T-helper 2 cell treated with Interferon-gamma antibody and Interleukin-4, amounts not matched to agents 5 μg/mL and 100 μg/mL, for 36 hours (primary cell): Measurements from ENCODE around the gene MRPL58.
"Not testable (repeated sequence)": the region's sequence is repeated elsewhere in the genome, so short reads cannot be mapped to it uniquely, and the experiment has no call there.

Experiments used
- DNase-seq: peaks from one replicate; pipeline ENCODE4 v3.0.0; 2021; ENCODE audit warnings: low spot score
- H3K27ac Mint-ChIP-seq: one replicate; pipeline ENCODE4 v1.8.0; 2021; ENCODE audit warnings: mild to moderate bottlenecking, mixed read lengths
- H3K27me3 Mint-ChIP-seq: one replicate; pipeline ENCODE4 v1.8.0; 2021; ENCODE audit warnings: low read depth, mixed read lengths
- H3K36me3 Mint-ChIP-seq: one replicate; pipeline ENCODE4 v1.8.0; 2021; ENCODE audit warnings: low read depth, mixed read lengths
- H3K4me1 Mint-ChIP-seq: one replicate; pipeline ENCODE4 v1.8.0; 2021; ENCODE audit warnings: low read depth, mixed read lengths
- H3K4me3 Mint-ChIP-seq: one replicate; pipeline ENCODE4 v1.8.0; 2022; ENCODE audit warnings: mild to moderate bottlenecking, moderate library complexity, mixed read lengths
- H3K9me3 Mint-ChIP-seq: one replicate; pipeline ENCODE4 v1.8.0; 2021; ENCODE audit warnings: mixed read lengths

Gene MRPL58

GRCh38 chr17:75036643-75037268, 24.3 kb downstream of the MRPL58 start:
- DNase-seq = peak; percentile 50
- peaks cover 39% of the 10 kb centered on the region for H3K4me1 Mint-ChIP-seq
- H3K36me3 Mint-ChIP-seq = peaks cover 25% of the 10 kb centered on the region
- no peaks in the 10 kb centered on the region for H3K9me3 Mint-ChIP-seq
- peak overlapping the region; percentile 99 for H3K27ac Mint-ChIP-seq
- H3K4me3 Mint-ChIP-seq = peak overlapping the region; percentile 80
- peaks cover 10% of the 10 kb centered on the region for H3K27me3 Mint-ChIP-seq

- Mint-ChIP-seq H3K27me3 (peaks cover 3% of the 10 kb centered on the region), H3K4me3 (no peak overlapping the region), H3K9me3 (no peaks in the 10 kb centered on the region), H3K27ac (no peak overlapping the region), H3K36me3 (peaks cover 29% of the 10 kb centered on the region), H3K4me1 (peaks cover 19% of the 10 kb centered on the region)
- no peak for DNase-seq
These were observed 26.8 kb downstream of the MRPL58 start for GRCh38 chr17:75039238-75039637.

GRCh38 chr17:75041656-75042280, 29.3 kb downstream of the MRPL58 start:
- Mint-ChIP-seq H3K36me3 (peaks cover 28% of the 10 kb centered on the region), H3K27ac (no peak overlapping the region), H3K4me3 (no peak overlapping the region), H3K9me3 (no peaks in the 10 kb centered on the region), H3K27me3 (no peaks in the 10 kb centered on the region), H3K4me1 (peaks cover 16% of the 10 kb centered on the region)
- no peak for DNase-seq

GRCh38 chr17:75043789-75044188, 31.3 kb downstream of the MRPL58 start:
- not testable (repeated sequence) for H3K27ac Mint-ChIP-seq, DNase-seq, H3K27me3 Mint-ChIP-seq, H3K4me3 Mint-ChIP-seq, H3K9me3 Mint-ChIP-seq
- H3K4me1 Mint-ChIP-seq = peaks cover 26% of the 10 kb centered on the region
- peaks cover 24% of the 10 kb centered on the region for H3K36me3 Mint-ChIP-seq

- Mint-ChIP-seq H3K9me3 (no peaks in the 10 kb centered on the region), H3K27me3 (no peaks in the 10 kb centered on the region), H3K36me3 (peaks cover 19% of the 10 kb centered on the region), H3K27ac (no peak overlapping the region), H3K4me1 (peaks cover 29% of the 10 kb centered on the region), H3K4me3 (peak overlapping the region; percentile 70)
- DNase-seq = no peak
These were observed 32.2 kb downstream of the MRPL58 start for GRCh38 chr17:75044716-75045115.

GRCh38 chr17:75045946-75046406, 33.5 kb downstream of the MRPL58 start:
- Mint-ChIP-seq H3K27ac (peak overlapping the region; percentile 91), H3K4me1 (peaks cover 29% of the 10 kb centered on the region), H3K4me3 (peak overlapping the region; percentile 97)
- H3K9me3 Mint-ChIP-seq, H3K27me3 Mint-ChIP-seq, DNase-seq, H3K36me3 Mint-ChIP-seq: not testable (repeated sequence)

GRCh38 chr17:75046407-75047289, 34.2 kb downstream of the MRPL58 start, which contains the start of the genes ATP5PD and KCTD2:
ATP5PD (minus strand) TSS chr17:75046969; CDS start chr17:75042650, 4,319 bp downstream.
KCTD2 (plus strand) TSS chr17:75047225; CDS start chr17:75047251, 26 bp downstream.
- no peaks in the 10 kb centered on the region for H3K27me3 Mint-ChIP-seq
- peaks cover 29% of the 10 kb centered on the region for H3K4me1 Mint-ChIP-seq
- DNase-seq = peak; percentile 95
- H3K9me3 Mint-ChIP-seq = no peaks in the 10 kb centered on the region
- H3K27ac Mint-ChIP-seq = peak within 1 kb of the TSS; percentile 93
- peaks cover 6% of the 10 kb centered on the region for H3K36me3 Mint-ChIP-seq
- H3K4me3 Mint-ChIP-seq = peak within 1 kb of the TSS; percentile 99

- H3K27me3 Mint-ChIP-seq = no peaks in the 10 kb centered on the region
- H3K4me3 Mint-ChIP-seq = peak overlapping the region; percentile 99
- DNase-seq = no peak
- H3K4me1 Mint-ChIP-seq = peaks cover 33% of the 10 kb centered on the region
- peak overlapping the region; percentile 93 for H3K27ac Mint-ChIP-seq
- peaks cover 6% of the 10 kb centered on the region for H3K36me3 Mint-ChIP-seq
- no peaks in the 10 kb centered on the region for H3K9me3 Mint-ChIP-seq
These were observed 35.1 kb downstream of the MRPL58 start for GRCh38 chr17:75047398-75048098.

GRCh38 chr17:75048249-75048878, 35.9 kb downstream of the MRPL58 start:
- Mint-ChIP-seq H3K27me3 (no peaks in the 10 kb centered on the region), H3K4me3 (peak overlapping the region; percentile 99), H3K9me3 (no peaks in the 10 kb centered on the region), H3K27ac (peak overlapping the region; percentile 93), H3K4me1 (peaks cover 33% of the 10 kb centered on the region), H3K36me3 (peaks cover 10% of the 10 kb centered on the region)
- DNase-seq = no peak

- no peak overlapping the region for H3K4me3 Mint-ChIP-seq
- peaks cover 33% of the 10 kb centered on the region for H3K4me1 Mint-ChIP-seq
- peaks cover 13% of the 10 kb centered on the region for H3K36me3 Mint-ChIP-seq
- H3K9me3 Mint-ChIP-seq = no peaks in the 10 kb centered on the region
- no peak overlapping the region for H3K27ac Mint-ChIP-seq
- no peak for DNase-seq
- H3K27me3 Mint-ChIP-seq = no peaks in the 10 kb centered on the region
These were observed 36.6 kb downstream of the MRPL58 start for GRCh38 chr17:75049057-75049456.

- no peak overlapping the region for H3K27ac Mint-ChIP-seq
- H3K4me1 Mint-ChIP-seq = peaks cover 31% of the 10 kb centered on the region
- H3K27me3 Mint-ChIP-seq = no peaks in the 10 kb centered on the region
- no peak overlapping the region for H3K4me3 Mint-ChIP-seq
- peaks cover 17% of the 10 kb centered on the region for H3K36me3 Mint-ChIP-seq
- no peak for DNase-seq
- H3K9me3 Mint-ChIP-seq = no peaks in the 10 kb centered on the region
These were observed 37.2 kb downstream of the MRPL58 start for GRCh38 chr17:75049706-75050105.

GRCh38 chr17:75051941-75052340, 39.5 kb downstream of the MRPL58 start:
- peaks cover 21% of the 10 kb centered on the region for H3K4me1 Mint-ChIP-seq
- no peak for DNase-seq
- H3K27ac Mint-ChIP-seq = no peak overlapping the region
- H3K36me3 Mint-ChIP-seq = peaks cover 24% of the 10 kb centered on the region
- H3K9me3 Mint-ChIP-seq = no peaks in the 10 kb centered on the region
- H3K4me3 Mint-ChIP-seq = no peak overlapping the region
- no peaks in the 10 kb centered on the region for H3K27me3 Mint-ChIP-seq
